Measurements from ENCODE around the gene PI4KA. TPM values are rescaled to one million over a fixed set of nuclear protein-coding genes. Genes with fewer than 3 reads are reported as not detected.

PI4KA gene
- total RNA-seq, 1 donor from 2014 or later = 24.4 TPM

DNA sequence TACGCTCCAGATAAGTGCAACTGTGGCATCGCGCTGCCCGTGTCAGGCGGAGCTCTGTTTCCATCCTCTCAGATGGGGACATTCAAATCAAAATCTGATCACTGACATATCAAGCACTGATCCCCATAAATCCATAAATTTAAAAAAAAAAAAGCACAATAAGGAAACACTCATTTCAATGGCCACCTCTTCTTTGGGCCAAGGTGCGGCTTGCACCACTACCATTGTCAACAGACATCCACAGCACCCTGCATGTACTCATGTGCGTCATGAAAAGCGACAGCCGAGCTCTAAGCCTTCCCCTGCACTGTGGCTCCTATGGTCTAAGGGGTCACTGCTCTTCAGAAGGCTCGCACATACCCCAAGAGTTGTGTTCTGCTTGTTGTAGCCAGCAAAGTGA lies 111.4 kb downstream of the PI4KA start:
- no peaks in the 10 kb centered on the region for H3K4me1 Mint-ChIP-seq
- H4K20me1 ChIP-seq (ENCODE audit: low read depth) = no peaks in the 10 kb centered on the region
- H3K36me3 ChIP-seq = no peaks in the 10 kb centered on the region
- no peaks in the 10 kb centered on the region for H3F3A ChIP-seq (ENCODE audit: low read depth)
- no peak overlapping the region for H3K4me2 ChIP-seq
- H2AFZ ChIP-seq (replicated peaks) = no peak overlapping the region
- no peaks in the 10 kb centered on the region for H3K79me2 ChIP-seq (ENCODE audit: low read depth)
- H3K27ac ChIP-seq = no peak overlapping the region
- H3K9me3 Mint-ChIP-seq = no peaks in the 10 kb centered on the region
- no peaks in the 10 kb centered on the region for H3K9me3 ChIP-seq (ENCODE audit: low read depth)
- no peaks in the 10 kb centered on the region for H3K27me3 ChIP-seq
- DNase-seq (ENCODE audit: low spot score) = no peak
- TF ChIP-seq, protein P1, sequence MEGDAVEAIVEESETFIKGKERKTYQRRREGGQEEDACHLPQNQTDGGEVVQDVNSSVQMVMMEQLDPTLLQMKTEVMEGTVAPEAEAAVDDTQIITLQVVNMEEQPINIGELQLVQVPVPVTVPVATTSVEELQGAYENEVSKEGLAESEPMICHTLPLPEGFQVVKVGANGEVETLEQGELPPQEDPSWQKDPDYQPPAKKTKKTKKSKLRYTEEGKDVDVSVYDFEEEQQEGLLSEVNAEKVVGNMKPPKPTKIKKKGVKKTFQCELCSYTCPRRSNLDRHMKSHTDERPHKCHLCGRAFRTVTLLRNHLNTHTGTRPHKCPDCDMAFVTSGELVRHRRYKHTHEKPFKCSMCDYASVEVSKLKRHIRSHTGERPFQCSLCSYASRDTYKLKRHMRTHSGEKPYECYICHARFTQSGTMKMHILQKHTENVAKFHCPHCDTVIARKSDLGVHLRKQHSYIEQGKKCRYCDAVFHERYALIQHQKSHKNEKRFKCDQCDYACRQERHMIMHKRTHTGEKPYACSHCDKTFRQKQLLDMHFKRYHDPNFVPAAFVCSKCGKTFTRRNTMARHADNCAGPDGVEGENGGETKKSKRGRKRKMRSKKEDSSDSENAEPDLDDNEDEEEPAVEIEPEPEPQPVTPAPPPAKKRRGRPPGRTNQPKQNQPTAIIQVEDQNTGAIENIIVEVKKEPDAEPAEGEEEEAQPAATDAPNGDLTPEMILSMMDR (IDR thresholded peaks at IDR 0.05) = no peak
- TF ChIP-seq EZH2 (IDR thresholded peaks at IDR 0.05) (no peak), EZH2phosphoT487 (IDR thresholded peaks at IDR 0.05) (no peak)
- peaks cover 11% of the 10 kb centered on the region for H3K36me3 Mint-ChIP-seq
- no peak overlapping the region for H3K4me3 Mint-ChIP-seq
- no peak overlapping the region for H3K27ac Mint-ChIP-seq
- H3K27me3 Mint-ChIP-seq (ENCODE audit: insufficient read depth, low read depth) = peaks cover 2% of the 10 kb centered on the region
- H3K9ac ChIP-seq = no peak overlapping the region
- H3K4me1 ChIP-seq = no peaks in the 10 kb centered on the region
- H3K4me3 ChIP-seq = no peak overlapping the region

DNA sequence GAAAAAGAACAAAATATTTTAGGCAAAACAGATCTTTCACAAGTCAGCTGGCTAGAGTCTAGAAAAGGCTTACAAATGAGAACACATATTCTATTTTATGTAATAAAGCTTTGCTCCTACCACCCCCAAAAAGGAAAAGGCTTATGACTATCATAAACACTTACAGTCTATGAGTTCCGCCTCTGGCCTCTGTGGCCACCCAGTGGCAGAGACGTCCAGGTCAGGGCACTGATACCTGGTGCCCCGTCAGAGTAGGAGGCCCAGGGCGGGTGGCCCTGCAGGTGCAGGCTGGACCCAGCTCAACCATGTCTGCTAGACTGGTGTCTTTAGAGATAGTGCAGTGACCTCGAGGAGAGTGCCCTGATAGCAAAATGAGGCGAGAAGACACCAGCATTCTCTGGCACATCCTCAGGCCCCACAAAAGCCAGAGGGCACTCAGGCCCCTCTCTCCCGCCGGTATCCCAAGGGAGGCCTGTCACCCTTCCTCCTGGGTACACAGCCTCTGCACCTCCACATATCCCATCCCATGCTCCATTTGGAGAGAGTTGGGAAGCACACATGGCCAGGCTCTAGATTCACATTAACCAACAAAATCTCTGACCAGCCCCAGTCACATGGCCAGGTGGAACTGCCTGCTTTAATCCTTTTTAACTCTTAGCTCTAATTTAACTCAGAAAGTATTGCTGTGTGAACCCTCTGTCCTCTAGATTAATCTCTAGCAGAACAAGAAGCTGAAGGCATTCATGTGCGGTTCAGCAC lies 112.0 kb downstream of the PI4KA start:
- H3K4me2 ChIP-seq = no peak overlapping the region
- TF ChIP-seq, protein P1 (IDR thresholded peaks at IDR 0.05) = no peak
- TF ChIP-seq EZH2 (IDR thresholded peaks at IDR 0.05) (no peak), EZH2phosphoT487 (IDR thresholded peaks at IDR 0.05) (no peak)
- H3K4me1 ChIP-seq = no peaks in the 10 kb centered on the region
- H3K4me3 ChIP-seq = no peak overlapping the region
- no peaks in the 10 kb centered on the region for H3K36me3 ChIP-seq
- H3K27ac Mint-ChIP-seq = no peak overlapping the region
- peaks cover 17% of the 10 kb centered on the region for H3K36me3 Mint-ChIP-seq
- H3K4me3 Mint-ChIP-seq = no peak overlapping the region
- H3K4me1 Mint-ChIP-seq = no peaks in the 10 kb centered on the region
- peaks cover 2% of the 10 kb centered on the region for H3K27me3 Mint-ChIP-seq (ENCODE audit: insufficient read depth, low read depth)
- no peaks in the 10 kb centered on the region for H3K27me3 ChIP-seq
- H3K9me3 ChIP-seq (ENCODE audit: low read depth) = no peaks in the 10 kb centered on the region
- no peaks in the 10 kb centered on the region for H3K9me3 Mint-ChIP-seq
- peaks cover 3% of the 10 kb centered on the region for H4K20me1 ChIP-seq (ENCODE audit: low read depth)
- H3K27ac ChIP-seq = no peak overlapping the region
- H3K79me2 ChIP-seq (ENCODE audit: low read depth) = no peaks in the 10 kb centered on the region
- H3F3A ChIP-seq (ENCODE audit: low read depth) = no peaks in the 10 kb centered on the region
- H3K9ac ChIP-seq = no peak overlapping the region
- no peak overlapping the region for H2AFZ ChIP-seq (replicated peaks)
- no peak for DNase-seq (ENCODE audit: low spot score)

DNA sequence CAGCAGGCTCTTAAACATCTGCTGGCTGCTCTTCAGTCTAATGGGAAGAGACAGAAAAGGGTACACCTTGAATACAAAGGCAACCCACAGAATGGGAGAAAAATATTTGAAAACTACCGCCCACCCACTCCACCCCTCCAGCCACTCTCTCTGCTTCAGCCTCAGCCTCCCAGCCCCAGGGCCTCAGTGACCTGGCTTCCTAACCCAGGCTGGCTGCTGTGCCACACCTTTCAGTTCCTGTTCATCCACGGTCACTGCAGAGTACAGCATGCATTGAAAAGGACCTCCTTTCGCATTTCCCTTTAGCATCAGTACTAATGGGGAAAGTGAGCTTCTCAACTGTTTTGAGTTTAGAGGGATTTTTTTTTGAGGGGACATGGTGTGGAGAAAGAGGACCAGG lies 113.5 kb downstream of the PI4KA start:
- no peak for TF ChIP-seq EZH2 (IDR thresholded peaks at IDR 0.05)
- H3K27ac Mint-ChIP-seq = no peak overlapping the region
- H4K20me1 ChIP-seq (ENCODE audit: low read depth) = peaks cover 3% of the 10 kb centered on the region
- H3K27me3 Mint-ChIP-seq (ENCODE audit: insufficient read depth, low read depth) = no peaks in the 10 kb centered on the region
- peaks cover 24% of the 10 kb centered on the region for H3K36me3 Mint-ChIP-seq
- no peak overlapping the region for H3K9ac ChIP-seq
- no peak overlapping the region for H3K27ac ChIP-seq
- H3K4me2 ChIP-seq = no peak overlapping the region
- no peak overlapping the region for H2AFZ ChIP-seq (replicated peaks)
- no peaks in the 10 kb centered on the region for H3K79me2 ChIP-seq (ENCODE audit: low read depth)
- peaks cover 3% of the 10 kb centered on the region for H3K9me3 Mint-ChIP-seq
- H3F3A ChIP-seq (ENCODE audit: low read depth) = no peaks in the 10 kb centered on the region
- no peak overlapping the region for H3K4me3 Mint-ChIP-seq
- no peaks in the 10 kb centered on the region for H3K27me3 ChIP-seq
- H3K9me3 ChIP-seq (ENCODE audit: low read depth) = peaks cover 8% of the 10 kb centered on the region
- DNase-seq (ENCODE audit: low spot score) = no peak
- H3K4me3 ChIP-seq = no peak overlapping the region
- H3K4me1 Mint-ChIP-seq = no peaks in the 10 kb centered on the region
- no peaks in the 10 kb centered on the region for H3K4me1 ChIP-seq
- peaks cover 10% of the 10 kb centered on the region for H3K36me3 ChIP-seq

DNA sequence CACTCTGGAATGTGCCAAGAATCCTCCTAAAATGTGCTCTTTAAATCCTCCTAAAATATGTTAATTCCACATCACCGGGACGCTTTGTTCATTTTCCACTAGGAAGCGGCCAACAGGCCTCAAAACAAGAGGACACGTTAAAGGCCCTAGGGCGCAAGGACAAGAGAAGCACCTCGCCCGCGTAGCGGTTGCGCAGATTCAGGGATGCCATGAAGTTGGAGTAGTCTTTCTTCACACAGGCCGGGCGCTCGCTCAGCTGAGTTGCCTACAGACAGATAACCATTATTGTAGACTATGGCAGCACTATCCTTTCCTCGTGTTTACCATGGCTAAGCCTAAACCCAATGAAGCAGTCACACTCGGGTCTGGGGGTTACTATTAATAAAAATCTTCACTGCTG lies 114.2 kb downstream of the PI4KA start:
- Histone ChIP-seq H3K4me1 (no peaks in the 10 kb centered on the region), H3K4me3 (no peak overlapping the region), H4K20me1 (ENCODE audit: low read depth) (peaks cover 3% of the 10 kb centered on the region), H2AFZ (replicated peaks) (no peak overlapping the region), H3K79me2 (ENCODE audit: low read depth) (no peaks in the 10 kb centered on the region), H3K27me3 (no peaks in the 10 kb centered on the region), H3K27ac (no peak overlapping the region), H3K4me2 (no peak overlapping the region), H3K36me3 (peaks cover 11% of the 10 kb centered on the region), H3F3A (ENCODE audit: low read depth) (no peaks in the 10 kb centered on the region), H3K9ac (no peak overlapping the region), H3K9me3 (ENCODE audit: low read depth) (peaks cover 8% of the 10 kb centered on the region)
- no peak overlapping the region for H3K4me3 Mint-ChIP-seq
- no peak for DNase-seq (ENCODE audit: low spot score)
- no peak overlapping the region for H3K27ac Mint-ChIP-seq
- no peaks in the 10 kb centered on the region for H3K4me1 Mint-ChIP-seq
- H3K27me3 Mint-ChIP-seq (ENCODE audit: insufficient read depth, low read depth) = no peaks in the 10 kb centered on the region
- TF ChIP-seq EZH2phosphoT487 (IDR thresholded peaks at IDR 0.05) = no peak
- H3K9me3 Mint-ChIP-seq = peaks cover 3% of the 10 kb centered on the region
- peaks cover 27% of the 10 kb centered on the region for H3K36me3 Mint-ChIP-seq

Data from neural progenitor cell (in vitro differentiated cells).